ENCODE data around the gene GRK4.
"Not testable (repeated sequence)": the region's sequence is repeated elsewhere in the genome, so short reads cannot be mapped to it uniquely, and the experiment has no call there.

Gene GRK4

DNA sequence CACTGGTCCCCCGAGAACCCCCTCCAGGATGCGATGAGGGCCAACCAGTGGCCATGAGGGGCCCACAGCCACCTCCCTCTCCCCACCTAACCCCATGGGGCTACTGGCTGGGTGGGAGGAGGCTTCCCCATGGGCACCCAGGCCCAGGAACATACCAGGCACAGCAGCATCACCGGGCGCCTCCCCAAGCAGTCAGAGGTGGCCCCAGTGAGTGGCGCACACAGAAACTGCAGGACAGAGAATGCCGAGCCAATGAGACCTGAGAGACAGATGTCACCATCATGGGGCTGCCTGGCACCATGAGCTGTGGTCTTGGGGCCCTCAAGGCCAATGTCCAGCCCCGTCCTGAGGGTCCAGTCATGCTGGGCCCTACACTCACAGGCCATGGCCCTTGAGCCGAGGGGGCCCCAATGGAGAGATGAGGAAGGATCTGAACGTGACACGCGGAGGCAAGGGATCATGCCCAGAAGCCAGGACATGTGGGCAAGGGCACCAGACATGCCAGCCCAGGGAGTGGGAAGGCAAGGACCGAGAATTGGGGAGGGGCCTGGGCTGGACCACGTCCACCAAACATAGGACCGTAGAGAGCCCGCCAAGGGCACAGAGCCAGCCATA lies 30.3 kb upstream of the GRK4 start:
- no peak overlapping the region for H3K9ac ChIP-seq (ENCODE audit: low read depth, low read length)
- H3K9me3 ChIP-seq (ENCODE audit: control insufficient read depth, insufficient read depth, low read length) = no peaks in the 10 kb centered on the region
- no peak overlapping the region for H3K4me3 ChIP-seq (ENCODE audit: low read depth, low read length)
- H3K36me3 ChIP-seq (ENCODE audit: control insufficient read depth, insufficient read depth, low read length) = peaks cover 42% of the 10 kb centered on the region
- H3K27me3 ChIP-seq (ENCODE audit: control insufficient read depth, insufficient read depth, low read length) = no peaks in the 10 kb centered on the region
- H3K4me1 ChIP-seq (ENCODE audit: control insufficient read depth, insufficient read depth, low read length) = peaks cover 9% of the 10 kb centered on the region

GRCh38 chr4:2933566-2934076 lies 29.8 kb upstream of the GRK4 start:
- peaks cover 45% of the 10 kb centered on the region for H3K36me3 ChIP-seq (ENCODE audit: control insufficient read depth, insufficient read depth, low read length)
- H3K9me3 ChIP-seq (ENCODE audit: control insufficient read depth, insufficient read depth, low read length) = no peaks in the 10 kb centered on the region
- H3K4me1 ChIP-seq (ENCODE audit: control insufficient read depth, insufficient read depth, low read length) = peaks cover 9% of the 10 kb centered on the region
- H3K27me3 ChIP-seq (ENCODE audit: control insufficient read depth, insufficient read depth, low read length) = no peaks in the 10 kb centered on the region
- H3K4me3 ChIP-seq (ENCODE audit: low read depth, low read length) = peak overlapping the region; percentile 63
- H3K9ac ChIP-seq (ENCODE audit: low read depth, low read length) = no peak overlapping the region

DNA sequence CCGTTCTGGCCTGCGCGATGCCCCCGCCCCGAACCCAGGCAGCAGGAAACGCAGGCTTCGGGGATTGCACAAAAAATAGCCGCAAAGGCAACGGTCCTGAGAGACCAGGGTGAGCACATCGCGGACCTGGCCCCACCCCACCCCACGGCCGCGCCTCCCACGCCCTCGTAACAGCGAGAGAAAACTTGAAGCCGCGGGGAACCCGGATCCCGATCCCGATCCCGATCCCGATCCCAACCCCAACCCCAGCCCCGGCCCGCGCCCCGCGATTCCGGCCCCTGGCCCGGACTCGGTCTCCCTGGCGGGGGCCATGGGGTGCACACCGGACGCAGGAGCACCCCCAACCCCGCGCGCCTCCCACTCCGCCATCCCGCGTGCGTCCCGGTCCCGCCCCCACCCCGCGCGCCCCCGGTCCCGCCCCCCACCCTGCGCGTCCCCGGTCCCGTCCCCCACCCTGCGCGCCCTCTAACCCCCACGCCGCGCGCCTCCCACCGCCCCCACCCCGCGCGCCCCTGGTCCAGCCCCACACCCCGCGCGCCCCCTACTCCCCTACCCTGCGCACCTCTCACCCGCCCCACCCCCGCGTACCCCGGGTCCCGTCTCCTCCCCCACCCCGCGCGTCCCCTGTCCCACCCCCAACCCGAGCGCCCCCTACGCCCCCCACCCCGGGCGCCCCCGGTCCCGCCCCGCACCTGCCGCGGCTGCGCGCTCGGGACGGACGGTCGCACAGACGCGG lies 29.1 kb upstream of the GRK4 start:
- H3K9me3 ChIP-seq (ENCODE audit: control insufficient read depth, insufficient read depth, low read length) = no peaks in the 10 kb centered on the region
- peaks cover 50% of the 10 kb centered on the region for H3K36me3 ChIP-seq (ENCODE audit: control insufficient read depth, insufficient read depth, low read length)
- peaks cover 9% of the 10 kb centered on the region for H3K4me1 ChIP-seq (ENCODE audit: control insufficient read depth, insufficient read depth, low read length)
- peak overlapping the region; percentile 88 for H3K4me3 ChIP-seq (ENCODE audit: low read depth, low read length)
- no peaks in the 10 kb centered on the region for H3K27me3 ChIP-seq (ENCODE audit: control insufficient read depth, insufficient read depth, low read length)
- H3K9ac ChIP-seq (ENCODE audit: low read depth, low read length) = no peak overlapping the region

DNA sequence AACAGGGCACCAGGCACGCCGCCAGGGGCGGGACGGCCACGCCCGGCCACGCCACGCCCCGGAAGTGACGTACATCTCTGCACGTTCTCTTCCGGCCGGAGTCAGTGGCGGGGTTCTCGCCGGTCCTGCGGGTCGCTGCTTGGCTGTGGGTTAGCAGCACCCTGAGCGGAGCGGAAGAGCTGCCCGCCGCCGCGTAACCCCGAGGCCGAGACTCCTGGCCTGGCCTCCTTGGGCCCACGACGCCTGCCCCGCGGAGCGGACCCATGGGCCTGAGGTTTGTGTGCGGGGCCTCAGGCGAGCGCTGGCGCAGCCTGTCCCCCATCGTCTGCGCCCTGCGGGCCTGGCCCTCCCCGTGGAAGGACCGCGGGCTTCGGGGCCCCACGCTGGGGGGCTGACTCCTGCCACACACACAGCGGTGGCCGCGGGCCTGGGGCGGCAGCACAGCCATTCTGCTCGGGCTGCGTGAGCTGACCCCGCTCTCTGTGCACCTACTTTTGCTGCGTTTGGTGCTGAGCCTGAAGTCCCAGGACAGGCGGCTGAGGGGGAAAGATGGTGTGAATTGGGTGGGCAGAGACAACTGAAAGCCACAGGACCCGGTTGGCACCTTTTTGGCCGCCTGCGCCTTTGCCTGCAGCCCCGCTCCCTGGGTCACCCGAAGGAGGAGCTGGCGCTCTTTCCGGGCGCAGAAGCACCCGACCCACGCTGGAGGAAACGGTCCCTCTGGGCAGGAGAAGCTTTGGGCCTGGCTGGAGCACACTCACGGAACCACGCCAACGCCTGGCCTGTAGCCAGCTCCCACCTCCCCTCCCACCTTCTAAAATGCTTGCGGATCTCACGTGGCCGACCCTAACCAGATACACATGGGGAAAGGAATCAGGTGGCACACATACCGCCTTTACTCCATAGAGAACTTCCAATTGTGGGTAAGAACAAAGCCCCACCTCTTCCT lies 28.3 kb upstream of the GRK4 start:
- H3K27me3 ChIP-seq (ENCODE audit: control insufficient read depth, insufficient read depth, low read length) = no peaks in the 10 kb centered on the region
- peaks cover 9% of the 10 kb centered on the region for H3K4me1 ChIP-seq (ENCODE audit: control insufficient read depth, insufficient read depth, low read length)
- H3K9ac ChIP-seq (ENCODE audit: low read depth, low read length) = peak overlapping the region; percentile 96
- H3K9me3 ChIP-seq (ENCODE audit: control insufficient read depth, insufficient read depth, low read length) = no peaks in the 10 kb centered on the region
- peak overlapping the region; percentile 88 for H3K4me3 ChIP-seq (ENCODE audit: low read depth, low read length)
- H3K36me3 ChIP-seq (ENCODE audit: control insufficient read depth, insufficient read depth, low read length) = peaks cover 51% of the 10 kb centered on the region

DNA sequence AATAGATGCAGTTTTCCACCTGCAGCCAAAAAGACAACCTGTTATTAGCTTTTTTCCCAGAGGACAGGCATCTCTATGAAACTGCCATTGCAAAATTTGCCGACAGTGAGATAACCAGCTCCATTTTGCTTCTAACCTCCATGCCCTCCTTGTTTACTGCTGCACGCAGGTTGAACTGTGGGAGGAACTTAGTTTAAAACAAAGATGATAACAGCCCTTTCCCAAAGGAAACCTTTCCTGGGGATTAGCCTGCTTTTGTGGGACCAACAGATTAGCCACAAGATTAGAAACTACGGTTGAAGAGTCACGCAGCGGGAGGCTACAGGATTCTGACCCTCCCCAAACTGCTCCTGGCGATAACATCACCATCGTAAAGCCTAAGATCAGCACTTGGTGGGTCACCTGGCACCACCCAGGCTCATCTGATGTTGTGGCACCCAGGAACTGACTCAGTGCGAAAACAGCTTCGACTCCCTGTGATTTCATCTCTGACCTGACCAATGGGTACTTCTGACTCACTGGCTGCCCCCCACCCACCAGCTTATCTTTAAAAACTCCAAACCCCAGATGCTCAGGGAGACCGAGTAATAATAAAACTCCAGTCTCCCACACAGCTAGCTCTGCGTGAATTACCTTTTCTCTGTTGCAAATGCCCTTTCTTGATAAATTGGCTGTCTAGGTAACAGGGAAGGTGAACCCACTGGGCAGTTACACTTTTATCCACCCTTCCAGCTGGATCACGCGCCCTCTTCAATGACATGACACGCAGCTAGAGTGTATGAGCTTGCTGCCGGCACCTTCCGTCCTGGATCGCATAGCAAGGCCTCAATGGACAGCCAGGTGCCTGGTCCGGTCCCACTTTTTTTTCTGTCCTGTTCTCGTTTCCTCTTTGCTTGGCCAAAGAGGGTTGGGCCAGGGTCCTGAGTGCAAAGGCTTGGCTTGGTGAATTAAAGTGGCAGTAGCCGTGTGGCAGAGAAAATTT lies 27.3 kb upstream of the GRK4 start:
- no peaks in the 10 kb centered on the region for H3K27me3 ChIP-seq (ENCODE audit: control insufficient read depth, insufficient read depth, low read length)
- peaks cover 9% of the 10 kb centered on the region for H3K4me1 ChIP-seq (ENCODE audit: control insufficient read depth, insufficient read depth, low read length)
- peak overlapping the region; percentile 88 for H3K4me3 ChIP-seq (ENCODE audit: low read depth, low read length)
- H3K9me3 ChIP-seq (ENCODE audit: control insufficient read depth, insufficient read depth, low read length) = no peaks in the 10 kb centered on the region
- H3K9ac ChIP-seq (ENCODE audit: low read depth, low read length) = peak overlapping the region; percentile 96
- peaks cover 52% of the 10 kb centered on the region for H3K36me3 ChIP-seq (ENCODE audit: control insufficient read depth, insufficient read depth, low read length)

DNA sequence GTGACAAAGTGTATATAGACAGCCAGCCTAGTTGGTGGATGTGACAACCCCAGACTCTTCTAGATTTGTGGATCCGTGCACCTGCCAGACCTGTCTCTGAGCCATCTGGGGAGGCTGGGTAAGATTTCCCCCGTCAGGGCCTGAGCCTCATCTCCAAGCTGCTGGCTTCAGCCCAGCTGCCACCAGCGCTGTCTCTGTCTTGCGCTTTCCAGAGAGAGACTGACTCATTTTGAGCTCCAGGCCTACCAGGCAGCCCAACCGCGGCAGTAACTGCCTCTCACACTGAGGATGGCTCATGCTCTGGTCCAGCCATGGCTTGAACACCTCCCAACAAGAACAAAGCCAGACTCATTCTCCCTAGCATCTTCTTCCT lies 26.6 kb upstream of the GRK4 start:
- Histone ChIP-seq H3K4me1 (ENCODE audit: control insufficient read depth, insufficient read depth, low read length) (peaks cover 9% of the 10 kb centered on the region), H3K9ac (ENCODE audit: low read depth, low read length) (peak overlapping the region; percentile 37), H3K36me3 (ENCODE audit: control insufficient read depth, insufficient read depth, low read length) (peaks cover 52% of the 10 kb centered on the region)

GRCh38 chr4:2937146-2937857 lies 26.1 kb upstream of the GRK4 start:
- Histone ChIP-seq H3K9me3 (ENCODE audit: control insufficient read depth, insufficient read depth, low read length) (no peaks in the 10 kb centered on the region), H3K9ac (ENCODE audit: low read depth, low read length) (peak overlapping the region; percentile 37), H3K36me3 (ENCODE audit: control insufficient read depth, insufficient read depth, low read length) (peaks cover 52% of the 10 kb centered on the region), H3K27me3 (ENCODE audit: control insufficient read depth, insufficient read depth, low read length) (no peaks in the 10 kb centered on the region), H3K4me1 (ENCODE audit: control insufficient read depth, insufficient read depth, low read length) (peaks cover 9% of the 10 kb centered on the region), H3K4me3 (ENCODE audit: low read depth, low read length) (peak overlapping the region; percentile 4)

More for the DNA sequence above, 26.6 kb upstream of the GRK4 start:
- Histone ChIP-seq H3K9me3 (ENCODE audit: control insufficient read depth, insufficient read depth, low read length) (no peaks in the 10 kb centered on the region), H3K27me3 (ENCODE audit: control insufficient read depth, insufficient read depth, low read length) (no peaks in the 10 kb centered on the region), H3K4me3 (ENCODE audit: low read depth, low read length) (no peak overlapping the region)

DNA sequence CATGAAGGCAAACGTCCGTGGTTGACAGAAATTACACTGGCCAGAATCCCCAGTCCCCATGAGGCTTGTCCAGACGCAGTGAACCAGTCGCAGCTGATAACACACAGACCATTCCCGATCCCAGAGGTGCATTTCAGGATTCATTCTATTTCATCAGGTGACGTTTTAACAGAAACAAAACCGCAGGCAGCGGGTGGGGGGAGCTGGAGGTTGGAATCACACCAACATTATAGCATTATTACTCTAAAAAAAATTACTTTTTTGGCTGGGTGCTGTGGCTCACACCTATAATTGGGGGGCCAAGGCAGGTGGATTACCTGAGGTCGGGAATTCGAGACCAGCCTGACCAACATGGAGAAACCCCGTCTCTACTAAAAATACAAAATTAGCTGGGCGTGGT lies 25.4 kb upstream of the GRK4 start:
- H3K36me3 ChIP-seq (ENCODE audit: control insufficient read depth, insufficient read depth, low read length) = peaks cover 55% of the 10 kb centered on the region
- H3K27me3 ChIP-seq (ENCODE audit: control insufficient read depth, insufficient read depth, low read length) = no peaks in the 10 kb centered on the region
- no peaks in the 10 kb centered on the region for H3K9me3 ChIP-seq (ENCODE audit: control insufficient read depth, insufficient read depth, low read length)
- no peak overlapping the region for H3K4me3 ChIP-seq (ENCODE audit: low read depth, low read length)
- no peak overlapping the region for H3K9ac ChIP-seq (ENCODE audit: low read depth, low read length)
- peaks cover 9% of the 10 kb centered on the region for H3K4me1 ChIP-seq (ENCODE audit: control insufficient read depth, insufficient read depth, low read length)

DNA sequence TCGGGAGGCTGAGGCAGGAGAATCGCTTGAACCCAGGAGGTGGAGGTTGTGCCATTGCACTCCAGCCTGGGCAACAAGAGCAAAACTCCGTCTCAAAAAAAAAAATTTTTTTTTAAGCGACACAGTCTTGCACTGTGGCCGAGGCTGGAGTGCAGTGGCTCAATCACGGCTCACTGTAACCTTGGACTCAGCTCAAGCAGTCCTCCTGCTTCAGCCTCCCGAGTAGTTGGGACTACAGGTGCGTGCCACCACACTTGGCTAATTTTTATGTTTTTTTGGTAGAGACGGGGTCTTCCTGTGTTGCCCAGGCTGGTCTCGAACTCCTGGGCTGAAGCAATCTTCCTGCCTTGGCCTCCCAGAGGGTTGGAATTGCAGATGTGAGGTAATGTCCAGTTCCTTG lies 25.0 kb upstream of the GRK4 start:
- peaks cover 57% of the 10 kb centered on the region for H3K36me3 ChIP-seq (ENCODE audit: control insufficient read depth, insufficient read depth, low read length)
- H3K4me1 ChIP-seq (ENCODE audit: control insufficient read depth, insufficient read depth, low read length); H3K9me3 ChIP-seq (ENCODE audit: control insufficient read depth, insufficient read depth, low read length); H3K4me3 ChIP-seq (ENCODE audit: low read depth, low read length); H3K27me3 ChIP-seq (ENCODE audit: control insufficient read depth, insufficient read depth, low read length); H3K9ac ChIP-seq (ENCODE audit: low read depth, low read length): not testable (repeated sequence)

DNA sequence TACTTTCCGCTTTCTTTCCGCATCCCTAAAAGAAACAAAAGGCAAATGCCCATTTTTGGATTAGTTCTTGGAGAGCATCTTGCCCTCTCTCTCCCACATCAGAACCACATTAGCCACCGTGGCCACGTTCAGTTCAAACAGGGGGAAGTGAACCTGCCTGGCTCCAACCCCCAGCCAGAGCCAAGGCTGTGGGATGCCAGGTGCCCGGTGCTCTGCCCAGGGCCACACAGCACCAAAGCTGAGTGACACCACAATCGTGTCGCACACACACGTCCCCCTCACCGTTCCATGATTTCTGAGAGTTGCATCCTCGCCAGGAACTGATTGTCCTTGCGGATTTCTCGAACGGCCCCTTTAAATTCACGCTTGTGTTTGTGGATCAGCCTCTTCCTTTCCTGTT lies 24.5 kb upstream of the GRK4 start:
- no peaks in the 10 kb centered on the region for H3K27me3 ChIP-seq (ENCODE audit: control insufficient read depth, insufficient read depth, low read length)
- no peak overlapping the region for H3K4me3 ChIP-seq (ENCODE audit: low read depth, low read length)
- H3K9ac ChIP-seq (ENCODE audit: low read depth, low read length) = no peak overlapping the region
- no peaks in the 10 kb centered on the region for H3K9me3 ChIP-seq (ENCODE audit: control insufficient read depth, insufficient read depth, low read length)
- peaks cover 58% of the 10 kb centered on the region for H3K36me3 ChIP-seq (ENCODE audit: control insufficient read depth, insufficient read depth, low read length)
- H3K4me1 ChIP-seq (ENCODE audit: control insufficient read depth, insufficient read depth, low read length) = peaks cover 9% of the 10 kb centered on the region
